Measurements from ENCODE around the gene MYH7. TPM values are rescaled to one million over a fixed set of nuclear protein-coding genes. Genes with fewer than 3 reads are reported as not detected.
"Not testable (repeated sequence)": the region's sequence is repeated elsewhere in the genome, so short reads cannot be mapped to it uniquely, and the experiment has no call there.

Gene MYH7
- total and polyA plus RNA-seq, 8 donors: 0.03 to 2.0 (median 0.05) TPM; not detected in 1

- Histone ChIP-seq H3K4me3 (no peak overlapping the region), H3K27ac (no peak overlapping the region), H3K9me3 (no peaks in the 10 kb centered on the region), H3K27me3 (peaks cover 0 to 11% of the 10 kb centered on the region in 2 donors), H3K36me3 (no peaks in the 10 kb centered on the region), H3K4me1 (no peaks in the 10 kb centered on the region)
- DNase-seq (peak in 1 of 4 donors; percentile 1), ATAC-seq (no peak)
- no peak for TF ChIP-seq CTCF (IDR thresholded peaks at IDR 0.05)
- intact Hi-C loops (cut with DNase I): no loop called here
Observed at GRCh38 chr14:23430723-23431085, 4.8 kb downstream of the MYH7 start.

DNA sequence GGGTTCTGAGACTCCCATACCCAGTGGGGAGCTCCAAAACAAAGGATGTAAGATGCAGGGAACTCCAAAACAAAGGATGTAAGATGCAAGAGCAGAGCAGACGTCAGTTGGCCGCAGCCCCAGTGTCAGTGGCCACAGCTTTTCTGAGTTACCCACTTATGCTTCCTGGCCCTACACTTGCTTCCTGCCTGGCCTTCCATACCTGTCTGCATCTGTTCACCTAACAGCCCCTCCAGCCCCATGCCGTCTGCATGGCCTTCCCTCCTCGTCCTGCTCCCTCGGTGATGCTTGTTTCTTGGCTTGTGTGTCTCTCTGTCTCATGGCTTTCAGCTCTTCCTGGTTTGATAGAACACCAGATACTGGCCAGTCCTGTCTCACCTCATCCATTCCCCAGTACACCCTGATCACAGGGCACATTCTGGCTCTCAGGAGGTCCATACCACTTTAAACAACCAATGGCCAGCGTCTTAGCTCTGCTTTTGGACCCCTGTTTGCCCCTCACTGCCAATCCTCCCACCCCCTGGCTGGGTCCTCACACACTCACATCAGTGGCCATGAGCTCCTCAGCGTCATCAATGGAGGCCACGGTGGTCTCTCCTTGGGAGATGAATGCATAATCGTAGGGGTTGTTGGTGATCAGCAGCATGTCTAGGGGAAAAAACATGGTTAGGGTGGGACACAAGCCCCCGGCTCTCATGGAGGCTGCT lies 5.3 kb downstream of the MYH7 start:
- H3K27ac ChIP-seq: no peak overlapping the region
- DNase-seq (peak in 1 of 4 donors; percentile 19), ATAC-seq (no peak)
- no peak overlapping the region for H3K4me3 ChIP-seq
- no peaks in the 10 kb centered on the region for H3K9me3 ChIP-seq
- H3K36me3 ChIP-seq: no peaks in the 10 kb centered on the region
- H3K4me1 ChIP-seq: no peaks in the 10 kb centered on the region
- no peak for TF ChIP-seq CTCF (IDR thresholded peaks at IDR 0.05)
- intact Hi-C loops (cut with DNase I): no loop called here
- H3K27me3 ChIP-seq: peaks cover 0 to 11% of the 10 kb centered on the region in 2 donors

DNA sequence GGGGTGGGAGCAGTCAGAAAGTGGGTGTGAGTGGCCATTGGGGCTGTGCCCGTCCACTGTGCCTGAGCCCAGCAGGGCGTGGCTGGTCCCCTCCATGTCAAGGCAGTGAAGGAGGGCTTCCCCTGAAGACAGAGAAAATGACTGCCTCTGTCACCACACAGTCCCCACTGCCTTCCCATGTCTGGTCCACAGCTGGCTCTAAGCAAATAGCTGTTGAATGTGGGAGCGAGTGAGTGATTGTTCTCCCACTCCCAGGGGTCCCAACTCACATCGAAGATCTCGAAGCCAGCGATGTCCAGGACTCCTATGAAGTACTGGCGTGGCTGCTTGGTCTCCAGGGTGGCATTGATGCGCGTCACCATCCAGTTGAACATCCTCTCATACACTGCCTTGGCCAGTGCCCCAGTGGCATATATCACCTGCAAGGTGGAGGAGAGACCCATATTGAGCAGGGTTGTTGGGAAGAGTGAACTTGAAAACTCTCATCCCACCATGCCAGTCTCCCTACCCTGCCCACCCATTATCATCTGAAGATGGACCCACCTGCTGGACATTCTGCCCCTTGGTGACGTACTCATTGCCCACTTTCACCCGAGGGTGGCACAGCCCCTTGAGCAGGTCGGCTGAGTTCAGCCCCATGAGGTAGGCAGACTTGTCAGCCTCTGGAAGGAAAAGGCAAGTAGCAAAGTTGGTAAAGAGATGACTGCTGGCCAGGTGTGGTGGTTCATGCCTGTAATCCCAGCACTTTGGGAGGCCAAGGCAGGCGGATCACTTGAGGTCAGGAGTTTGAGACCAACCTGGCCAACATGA lies 6.6 kb downstream of the MYH7 start:
- no peaks in the 10 kb centered on the region for H3K9me3 ChIP-seq
- peaks cover 0 to 11% of the 10 kb centered on the region in 2 donors for H3K27me3 ChIP-seq
- TF ChIP-seq CTCF (IDR thresholded peaks at IDR 0.05): no peak
- no peak overlapping the region for H3K27ac ChIP-seq
- no peak for ATAC-seq
- intact Hi-C loops (cut with DNase I): no loop called here
- peak in 1 of 4 donors; percentile 9 for DNase-seq
- no peak overlapping the region for H3K4me3 ChIP-seq
- H3K36me3 ChIP-seq: no peaks in the 10 kb centered on the region
- no peaks in the 10 kb centered on the region for H3K4me1 ChIP-seq

DNA sequence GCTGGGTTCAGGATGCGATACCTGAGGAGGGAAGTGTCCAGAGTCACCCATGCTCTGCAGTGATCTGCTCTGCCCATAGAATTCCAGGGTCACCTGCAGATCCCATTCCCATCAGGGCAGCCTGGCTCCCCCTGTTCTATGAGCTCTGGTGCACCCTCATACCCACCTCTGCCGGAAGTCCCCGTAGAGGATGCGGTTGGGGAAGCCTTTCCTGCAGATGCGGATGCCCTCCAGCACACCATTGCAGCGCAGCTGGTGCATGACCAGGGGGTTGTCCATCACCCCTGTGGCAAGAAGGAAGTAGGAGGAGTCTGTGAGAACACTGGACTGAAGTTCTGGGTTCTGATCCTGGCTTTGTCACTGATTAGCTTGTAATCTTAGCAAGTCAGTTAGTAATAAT lies 9.7 kb downstream of the MYH7 start:
- H3K9me3 ChIP-seq; ATAC-seq; H3K36me3 ChIP-seq; intact Hi-C loops (cut with DNase I); H3K4me1 ChIP-seq; DNase-seq; H3K27ac ChIP-seq; H3K4me3 ChIP-seq: not testable (repeated sequence)
- peaks cover 0 to 11% of the 10 kb centered on the region in 2 donors for H3K27me3 ChIP-seq

- ATAC-seq: no peak
- no peak overlapping the region for H3K4me3 ChIP-seq
- no peaks in the 10 kb centered on the region for H3K9me3 ChIP-seq
- no peaks in the 10 kb centered on the region for H3K36me3 ChIP-seq
- DNase-seq: no peak
- H3K27me3 ChIP-seq: peaks cover 0 to 11% of the 10 kb centered on the region in 2 donors
- TF ChIP-seq CTCF (IDR thresholded peaks at IDR 0.05): no peak
- intact Hi-C loops (cut with DNase I): no loop called here
- no peak overlapping the region for H3K27ac ChIP-seq
- no peaks in the 10 kb centered on the region for H3K4me1 ChIP-seq
Observed at GRCh38 chr14:23425169-23425568, 10.3 kb downstream of the MYH7 start.

All from left lung (tissue), 10 donors.